ENCODE results near the gene KLHL17. TPM values are rescaled to one million over a fixed set of nuclear protein-coding genes. Genes with fewer than 3 reads are reported as not detected.

KLHL17 gene
- total and polyA plus RNA-seq, 10 of the 15 experiments (the other 5 are each of a cell fraction or from before 2014, with no cell fraction given), result 0.03 to 30.6 (median 5.3) TPM

DNA sequence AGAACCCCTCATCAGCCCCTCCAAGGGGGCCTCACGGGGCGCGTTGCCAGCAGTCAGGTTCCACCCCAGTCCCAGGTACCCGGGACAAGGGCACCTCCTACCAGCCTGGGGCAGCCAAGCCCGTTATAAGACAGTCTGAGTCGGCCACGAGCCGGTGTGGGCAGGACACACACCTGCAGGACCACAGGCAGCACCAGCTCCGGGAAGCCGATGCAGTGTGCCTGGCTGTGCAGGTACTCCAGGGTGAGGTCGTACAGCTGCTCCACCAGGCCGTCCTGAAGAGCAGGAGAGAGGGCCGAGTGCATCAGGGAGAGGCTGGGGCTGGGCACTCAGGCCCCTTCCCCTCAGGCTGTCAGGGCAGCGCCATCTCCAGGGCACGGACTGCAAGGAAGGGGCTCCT lies 12.4 kb upstream of the KLHL17 start:
- Histone ChIP-seq H3K27me3 (replicated peaks in 1 of 2; ENCODE audit: control insufficient read depth in 2 of 2, insufficient read depth in 2 of 2, low read length in 1 of 2) (no peaks in the 10 kb centered on the region; a peak in 1 of 4 replicates), H2AFZ (ENCODE audit: control insufficient read depth, low read depth, low read length) (no peak overlapping the region), H3K36me3 (ENCODE audit: control insufficient read depth in 2 of 2, insufficient read depth in 2 of 2, low read length in 1 of 2) (peaks cover 21 to 43% of the 10 kb centered on the region in 2 experiments), H3K9ac (ENCODE audit: control insufficient read depth, insufficient read depth, low read length) (no peak overlapping the region), H3K27ac (ENCODE audit: control insufficient read depth, insufficient read depth) (no peak overlapping the region), H3K4me3 (no peak overlapping the region), H3K79me2 (ENCODE audit: control insufficient read depth, insufficient read depth, low read length) (no peaks in the 10 kb centered on the region), H4K20me1 (ENCODE audit: control insufficient read depth, insufficient read depth) (peaks cover 5% of the 10 kb centered on the region), H3K4me1 (ENCODE audit: control insufficient read depth, insufficient read depth, low read length) (no peaks in the 10 kb centered on the region), H3K4me2 (ENCODE audit: control insufficient read depth, insufficient read depth) (no peak overlapping the region), H3K9me3 (replicated peaks; ENCODE audit: control insufficient read depth, insufficient read depth, low read length) (no peaks in the 10 kb centered on the region)
- intact Hi-C loops (cut with micrococcal nuclease; ENCODE audit: unreplicated experiment) (no loop called here), in situ Hi-C loops (cut with MboI) (no loop called here)
- ChIA-PET POLR2A (no interaction called here), RAD21 (ENCODE audit: unreplicated experiment) (no interaction called here), SMC1A (ENCODE audit: uncharacterized antibody, unreplicated experiment) (no interaction called here), CTCF (interaction anchor here (0.9 kb wide), 1 partner anchor 11 kb away, joined by 3 read pairs; the partner anchor contains the start of gene NOC2L)
- 88% methylated on average over 15 of the region's 15 CpGs for WGBS (ENCODE audit: insufficient coverage, insufficient replicate concordance, low lambda C conversion rate, missing lambda C conversion rate)
- ATAC-seq (no peak), FAIRE-seq (no peak), DNase-seq (ENCODE audit: low read depth, low spot score) (no peak)
- BruUV-seq (replicated peaks), result no TSS peak
- no peak for TF ChIP-seq NRF1 (conservative IDR thresholded peaks at IDR 0.05; ENCODE audit: low read depth, low read length)
- no peak for TF ChIP-seq SUPT20H (IDR thresholded peaks at IDR 0.05; ENCODE audit: borderline replicate concordance, control insufficient read depth, low read depth, low read length)
- TF ChIP-seq, protein P1, sequence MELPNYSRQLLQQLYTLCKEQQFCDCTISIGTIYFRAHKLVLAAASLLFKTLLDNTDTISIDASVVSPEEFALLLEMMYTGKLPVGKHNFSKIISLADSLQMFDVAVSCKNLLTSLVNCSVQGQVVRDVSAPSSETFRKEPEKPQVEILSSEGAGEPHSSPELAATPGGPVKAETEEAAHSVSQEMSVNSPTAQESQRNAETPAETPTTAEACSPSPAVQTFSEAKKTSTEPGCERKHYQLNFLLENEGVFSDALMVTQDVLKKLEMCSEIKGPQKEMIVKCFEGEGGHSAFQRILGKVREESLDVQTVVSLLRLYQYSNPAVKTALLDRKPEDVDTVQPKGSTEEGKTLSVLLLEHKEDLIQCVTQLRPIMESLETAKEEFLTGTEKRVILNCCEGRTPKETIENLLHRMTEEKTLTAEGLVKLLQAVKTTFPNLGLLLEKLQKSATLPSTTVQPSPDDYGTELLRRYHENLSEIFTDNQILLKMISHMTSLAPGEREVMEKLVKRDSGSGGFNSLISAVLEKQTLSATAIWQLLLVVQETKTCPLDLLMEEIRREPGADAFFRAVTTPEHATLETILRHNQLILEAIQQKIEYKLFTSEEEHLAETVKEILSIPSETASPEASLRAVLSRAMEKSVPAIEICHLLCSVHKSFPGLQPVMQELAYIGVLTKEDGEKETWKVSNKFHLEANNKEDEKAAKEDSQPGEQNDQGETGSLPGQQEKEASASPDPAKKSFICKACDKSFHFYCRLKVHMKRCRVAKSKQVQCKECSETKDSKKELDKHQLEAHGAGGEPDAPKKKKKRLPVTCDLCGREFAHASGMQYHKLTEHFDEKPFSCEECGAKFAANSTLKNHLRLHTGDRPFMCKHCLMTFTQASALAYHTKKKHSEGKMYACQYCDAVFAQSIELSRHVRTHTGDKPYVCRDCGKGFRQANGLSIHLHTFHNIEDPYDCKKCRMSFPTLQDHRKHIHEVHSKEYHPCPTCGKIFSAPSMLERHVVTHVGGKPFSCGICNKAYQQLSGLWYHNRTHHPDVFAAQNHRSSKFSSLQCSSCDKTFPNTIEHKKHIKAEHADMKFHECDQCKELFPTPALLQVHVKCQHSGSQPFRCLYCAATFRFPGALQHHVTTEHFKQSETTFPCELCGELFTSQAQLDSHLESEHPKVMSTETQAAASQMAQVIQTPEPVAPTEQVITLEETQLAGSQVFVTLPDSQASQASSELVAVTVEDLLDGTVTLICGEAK (IDR thresholded peaks at IDR 0.05; ENCODE audit: borderline replicate concordance), result no peak
- no peak for TF ChIP-seq ZNF24 (IDR thresholded peaks at IDR 0.05)
- TF ChIP-seq POLR2AphosphoS5 (IDR thresholded peaks at IDR 0.05; ENCODE audit: low read length), result no peak
- TF ChIP-seq RBBP5 (conservative IDR thresholded peaks at IDR 0.05), result no peak
